HG03025 (cell line): ENCODE results near the gene LZTS2.

Experiments used
- ATAC-seq: cut with Tn5 transposase; IDR thresholded peaks from one replicate; pipeline ENCODE4 v1.9.1; 2021; ENCODE audit warnings: mild to moderate bottlenecking, moderate library complexity; ENCODE audit not compliant: unreplicated experiment, low FRiP score

LZTS2 gene

DNA sequence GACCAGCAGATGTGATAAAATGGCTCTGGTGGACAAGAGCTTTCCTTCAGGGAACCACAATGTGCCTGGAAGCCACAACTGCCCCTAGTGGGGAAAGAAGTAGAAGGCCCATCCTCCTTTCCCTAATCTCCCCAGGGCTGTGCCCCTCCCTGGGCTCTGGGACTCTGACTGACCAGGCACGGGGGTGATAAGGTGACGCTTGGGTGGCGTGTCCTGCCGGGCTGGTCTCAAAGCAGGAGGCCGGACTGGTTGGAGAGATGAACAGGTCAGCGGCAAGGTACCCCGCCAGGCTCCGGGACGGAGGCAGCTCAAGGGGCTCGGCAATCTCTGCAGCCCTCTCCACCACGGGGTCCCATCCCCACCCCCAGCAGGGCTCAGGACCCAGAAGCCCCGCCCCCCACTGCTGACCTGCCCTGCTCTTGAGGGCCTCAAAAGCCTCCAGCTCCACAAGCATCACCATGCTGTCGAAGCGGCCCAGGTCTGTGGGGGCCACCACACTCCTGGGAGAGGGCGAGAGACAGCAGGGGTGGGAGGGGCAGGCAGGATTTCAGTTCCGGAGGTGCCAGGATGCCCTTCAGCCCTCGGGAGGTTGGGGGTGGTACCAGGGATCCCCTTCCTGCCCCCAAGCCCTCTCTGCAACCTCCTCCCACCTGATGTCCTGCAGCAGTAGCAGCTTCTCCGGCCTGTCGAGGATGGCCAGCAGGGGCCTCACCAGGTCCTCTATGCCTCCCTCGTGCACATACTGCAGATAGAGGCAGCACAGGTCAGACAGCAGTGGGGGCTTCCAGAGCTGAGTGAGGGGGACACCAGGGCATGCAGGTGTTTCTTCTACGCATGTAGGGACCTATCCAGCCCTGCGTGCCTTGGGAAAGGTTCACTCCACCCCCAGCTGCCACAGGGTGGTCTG is 12.2 kb downstream of the LZTS2 start:
- no peak for ATAC-seq

DNA sequence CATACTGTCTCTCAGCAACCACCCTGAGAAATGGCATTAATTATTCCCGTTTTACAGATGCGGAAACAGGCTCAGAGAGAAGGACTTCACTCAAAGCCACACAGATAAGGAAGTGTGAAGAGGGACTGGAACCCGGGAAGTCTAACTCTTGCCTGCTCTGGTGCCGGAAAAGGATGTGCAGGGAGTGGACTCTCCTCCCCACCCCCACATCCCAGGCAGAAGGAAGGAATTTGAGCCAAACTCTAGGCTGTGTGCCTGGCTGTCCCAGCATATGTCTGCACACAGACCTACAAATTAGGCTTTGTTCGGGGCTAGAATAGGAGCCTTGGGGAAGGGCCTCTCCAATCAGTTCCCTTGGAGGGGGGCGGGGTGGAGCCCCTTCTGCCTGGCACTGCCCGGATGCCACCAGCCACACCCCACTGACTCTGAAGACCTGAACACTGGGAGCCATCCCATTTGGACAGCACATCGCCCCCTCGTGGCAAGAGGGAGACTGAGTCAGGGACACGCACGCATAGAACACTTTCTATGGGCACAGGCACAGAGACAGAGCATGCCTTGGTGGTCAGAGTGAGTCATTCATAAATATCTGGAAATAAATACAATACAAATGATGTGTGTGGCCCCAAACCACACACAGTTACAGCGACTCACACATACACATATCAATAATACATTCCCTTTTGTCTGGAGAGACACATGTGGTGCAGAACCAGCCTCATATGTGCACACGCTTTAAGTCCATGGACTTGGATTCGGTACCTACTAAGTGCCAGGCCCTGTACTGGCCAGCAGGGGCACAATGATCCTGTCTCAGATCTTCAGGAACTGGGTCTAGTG is 13.1 kb downstream of the LZTS2 start:
- no peak for ATAC-seq

DNA sequence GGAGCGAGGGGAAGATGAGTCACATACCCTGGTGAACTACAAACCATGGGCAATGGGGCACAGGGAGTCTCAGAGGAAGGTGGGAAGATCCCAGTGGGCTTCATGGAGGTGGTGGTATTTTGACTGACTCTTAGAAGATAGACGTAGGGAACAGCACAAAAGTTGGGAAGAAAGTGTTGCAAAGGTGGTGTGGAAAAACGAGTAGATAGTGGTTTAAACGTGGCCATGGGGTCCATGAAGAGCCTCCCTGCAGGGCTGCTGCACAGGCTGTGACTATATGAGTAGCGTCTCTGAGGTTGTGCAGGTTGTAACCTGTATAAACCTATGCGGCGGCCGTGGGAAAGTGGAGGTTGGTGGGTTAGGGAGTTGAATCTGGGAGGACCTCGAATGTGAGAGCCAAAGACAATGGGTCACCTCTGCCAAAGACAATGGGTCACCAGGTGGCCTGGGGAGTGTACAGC is 13.8 kb downstream of the LZTS2 start:
- no peak for ATAC-seq

- no peak for ATAC-seq
Observed at GRCh38 chr10:101014230-101014884, 14.7 kb downstream of the LZTS2 start.

DNA sequence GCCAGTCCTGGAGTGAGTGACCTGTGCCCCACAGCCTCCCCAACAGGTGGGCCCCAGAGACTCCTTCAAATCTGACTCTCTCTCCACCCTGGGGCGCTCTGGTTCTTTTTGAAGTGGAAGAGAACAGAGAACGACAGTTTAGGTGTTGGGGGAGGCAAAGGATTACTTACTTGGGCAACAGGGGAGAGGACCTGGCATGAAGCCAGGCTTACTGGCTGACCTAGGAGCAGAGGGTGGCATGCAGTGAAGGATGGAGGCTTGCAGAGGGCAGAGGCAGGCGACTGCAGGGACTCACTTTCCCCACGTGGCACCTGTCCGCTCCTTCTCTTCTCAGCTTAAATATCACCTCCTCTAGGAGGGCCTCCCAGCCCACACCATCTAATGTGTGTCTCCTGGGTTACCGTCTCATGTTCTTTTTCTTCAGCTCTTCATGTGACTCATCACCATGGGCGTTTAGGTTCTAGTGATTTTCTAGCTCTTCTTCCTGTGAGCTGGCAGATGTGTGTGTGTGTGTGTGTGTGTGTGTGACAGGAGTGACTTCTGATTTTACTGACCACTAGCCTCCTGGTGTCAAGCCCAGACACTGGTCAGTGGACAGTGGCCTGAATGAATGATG is 15.5 kb downstream of the LZTS2 start:
- ATAC-seq, result no peak

DNA sequence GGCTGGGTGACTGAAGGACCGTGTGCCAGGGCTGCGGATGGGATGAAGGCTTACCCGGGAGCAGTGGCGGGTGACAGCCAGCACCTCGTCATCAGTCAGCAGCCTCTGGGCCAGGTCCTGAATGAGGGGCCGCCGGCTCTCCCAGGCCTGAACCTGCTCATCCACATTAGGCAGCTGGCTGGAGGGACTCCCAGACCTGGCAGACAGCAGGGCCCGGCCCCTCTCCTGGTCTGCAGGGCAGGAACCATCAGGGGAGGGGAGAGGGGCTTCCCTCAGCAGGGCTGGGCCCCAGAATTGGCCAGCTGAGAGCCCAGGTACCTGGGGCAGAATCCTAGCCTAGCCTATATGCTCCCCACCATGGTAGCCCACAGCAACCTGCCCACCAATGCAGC is 16.0 kb downstream of the LZTS2 start:
- ATAC-seq, result no peak

DNA sequence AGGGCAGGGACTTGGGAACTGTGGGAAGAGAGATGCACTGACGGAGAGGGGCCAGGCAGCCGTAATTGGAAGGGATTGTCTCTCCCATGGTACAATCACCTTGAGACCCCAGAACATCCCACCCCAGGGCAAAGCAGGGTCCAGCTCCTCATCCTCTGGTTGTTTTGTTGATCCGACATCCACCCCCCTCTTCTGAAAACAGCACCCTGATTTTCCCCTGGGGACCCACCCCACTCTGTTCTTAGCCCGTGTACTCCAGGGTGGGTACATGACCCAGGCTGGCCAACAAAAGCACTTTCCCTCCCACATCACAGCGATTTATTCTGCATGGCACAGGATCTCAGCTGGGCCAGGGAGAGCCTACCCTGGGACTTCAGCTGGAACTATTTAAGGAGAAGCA is 17.2 kb downstream of the LZTS2 start:
- no peak for ATAC-seq

DNA sequence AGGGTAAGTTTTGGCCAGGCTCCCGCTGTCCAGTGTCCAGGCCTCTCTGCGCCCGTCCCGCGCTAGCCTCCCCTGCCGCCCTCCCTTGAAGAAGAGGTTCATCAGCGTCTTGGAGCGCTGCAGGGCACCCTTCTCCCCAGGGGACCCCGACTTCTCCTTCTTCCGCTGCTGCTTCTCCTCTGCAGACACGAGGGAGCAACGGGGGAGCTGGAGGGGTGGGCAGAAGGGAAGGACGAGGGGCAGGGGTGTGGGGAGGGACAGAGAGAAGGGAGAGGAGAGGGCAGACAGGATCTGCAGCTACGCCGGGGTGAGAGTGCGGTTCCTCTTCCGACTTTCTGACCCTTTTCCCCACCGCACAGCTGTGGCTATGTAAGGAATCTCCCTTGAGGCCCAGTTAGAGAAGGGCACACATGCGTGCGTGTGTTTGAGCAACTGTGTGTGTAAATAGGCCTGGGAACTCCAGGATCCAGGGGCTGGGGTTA is 18.6 kb downstream of the LZTS2 start:
- ATAC-seq, result no peak

DNA sequence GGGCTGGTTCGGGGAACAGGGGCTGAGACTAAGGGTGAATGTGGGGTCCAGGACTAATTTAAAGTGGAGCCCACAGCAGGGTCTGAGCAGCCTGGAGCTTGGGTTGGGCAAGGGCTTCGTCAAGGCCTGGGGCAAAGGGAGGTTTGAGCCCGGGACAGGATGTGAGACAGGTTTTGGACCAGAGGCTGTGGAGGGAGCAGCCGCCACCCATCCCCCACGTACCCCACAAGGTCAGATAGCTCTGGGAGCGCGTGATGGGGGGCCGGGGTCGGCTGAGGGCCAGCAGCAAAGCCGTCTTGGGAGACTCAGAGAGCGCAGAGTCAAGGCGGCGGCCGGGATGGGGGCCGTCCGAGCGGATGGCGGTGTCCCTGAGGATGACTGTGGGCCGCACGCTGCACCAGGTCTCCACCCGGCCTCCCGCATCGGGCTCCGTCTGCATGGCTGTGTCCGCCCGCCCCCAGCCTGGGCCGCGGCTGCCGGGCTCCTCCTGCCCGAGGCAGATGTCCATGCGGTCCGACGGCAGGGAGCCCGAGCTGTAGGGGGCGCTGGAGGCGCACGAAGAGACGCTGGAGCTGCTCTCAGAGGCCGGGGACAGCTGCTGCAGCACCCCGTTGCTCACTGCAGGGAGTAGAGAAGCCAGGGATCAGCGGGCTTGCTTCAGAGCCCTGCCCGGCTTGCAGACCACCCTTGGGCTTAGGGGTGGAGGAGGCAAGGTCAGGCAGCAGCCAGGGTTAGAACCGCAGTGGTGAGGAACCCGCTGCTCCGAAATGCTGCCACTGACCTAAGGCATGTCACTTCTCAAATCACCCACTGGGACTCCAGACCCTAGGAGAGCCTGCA is 19.2 kb downstream of the LZTS2 start:
- ATAC-seq, result no peak

DNA sequence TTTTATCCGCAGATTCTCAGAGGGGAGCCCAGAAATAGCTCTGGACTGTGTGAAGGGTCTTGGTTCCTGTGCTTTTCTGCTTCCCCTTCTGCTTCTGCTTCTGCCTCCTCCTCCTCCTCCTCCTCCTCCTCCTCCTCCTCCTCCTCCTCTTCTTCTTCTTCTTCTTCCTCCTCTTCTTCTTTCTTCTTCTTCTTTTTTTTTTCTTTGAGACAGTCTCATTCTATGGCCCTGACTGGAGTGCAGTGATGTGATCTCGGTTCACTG is 19.8 kb downstream of the LZTS2 start:
- no peak for ATAC-seq

DNA sequence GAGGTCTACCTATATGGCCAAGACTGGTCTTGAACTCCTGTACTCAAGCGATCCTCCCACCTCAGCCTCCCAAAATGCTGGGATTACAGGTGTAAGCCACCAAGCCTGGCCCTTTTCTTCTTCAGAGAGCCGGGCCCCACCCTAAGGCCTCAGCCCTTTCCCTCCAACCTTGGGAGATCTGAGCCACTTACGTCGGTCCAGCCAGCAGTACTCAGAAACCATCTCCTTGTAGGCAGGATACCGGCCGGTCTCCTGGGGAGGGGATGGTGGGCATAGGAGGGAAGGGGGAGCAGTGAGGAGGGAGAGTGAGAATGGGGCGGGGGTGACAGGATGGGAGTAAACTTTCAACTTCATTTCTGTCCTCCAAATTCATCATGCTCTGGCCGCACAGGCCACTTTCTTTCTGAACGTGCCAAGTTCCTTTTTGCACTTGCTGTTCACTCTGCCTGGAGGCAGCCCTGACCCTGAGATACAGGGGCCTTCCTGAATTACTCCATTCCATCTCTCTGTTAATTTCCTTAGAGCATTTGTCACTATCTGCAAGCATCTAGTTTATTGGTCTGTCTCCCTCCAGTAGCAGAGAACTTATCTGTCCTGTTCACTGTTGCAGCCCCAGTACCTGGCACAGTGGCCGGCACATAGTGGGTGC is 20.9 kb downstream of the LZTS2 start:
- no peak for ATAC-seq

- ATAC-seq, result no peak
Observed at GRCh38 chr10:101021239-101021638, 21.6 kb downstream of the LZTS2 start.

- ATAC-seq, result no peak
Observed at GRCh38 chr10:101021692-101022251, 22.2 kb downstream of the LZTS2 start.

- ATAC-seq, result no peak
Observed at GRCh38 chr10:101022967-101023705, 23.5 kb downstream of the LZTS2 start.

DNA sequence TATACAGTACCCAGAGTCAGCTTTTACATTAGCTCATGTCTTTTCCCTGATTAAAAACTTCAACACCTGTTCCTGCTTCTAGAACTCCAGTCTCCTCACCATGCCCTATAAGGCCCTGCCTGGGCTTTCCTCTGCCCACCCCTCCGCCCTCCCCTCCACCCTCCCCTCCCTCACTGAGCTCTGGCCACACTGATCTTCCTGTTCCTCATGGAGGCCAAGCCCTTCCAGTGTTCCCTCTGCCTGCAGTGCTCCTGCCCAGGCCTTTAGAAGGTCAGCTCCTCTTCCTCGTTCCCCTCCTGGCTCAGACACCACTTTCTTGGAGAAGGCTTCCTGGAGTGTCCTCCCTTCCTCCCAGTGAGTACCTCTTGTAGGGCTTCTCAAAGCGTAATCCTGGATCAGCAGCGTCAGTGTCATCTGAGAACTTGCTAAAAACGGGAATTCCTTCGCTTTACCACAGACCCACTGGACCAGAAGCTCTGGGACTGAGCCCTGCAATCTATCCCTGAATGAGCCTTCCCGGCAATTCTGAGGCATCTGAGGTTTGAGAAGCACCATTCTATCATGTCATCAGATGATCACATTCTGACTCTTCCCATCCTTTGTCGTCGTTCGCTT is 27.6 kb downstream of the LZTS2 start:
- ATAC-seq, result no peak

DNA sequence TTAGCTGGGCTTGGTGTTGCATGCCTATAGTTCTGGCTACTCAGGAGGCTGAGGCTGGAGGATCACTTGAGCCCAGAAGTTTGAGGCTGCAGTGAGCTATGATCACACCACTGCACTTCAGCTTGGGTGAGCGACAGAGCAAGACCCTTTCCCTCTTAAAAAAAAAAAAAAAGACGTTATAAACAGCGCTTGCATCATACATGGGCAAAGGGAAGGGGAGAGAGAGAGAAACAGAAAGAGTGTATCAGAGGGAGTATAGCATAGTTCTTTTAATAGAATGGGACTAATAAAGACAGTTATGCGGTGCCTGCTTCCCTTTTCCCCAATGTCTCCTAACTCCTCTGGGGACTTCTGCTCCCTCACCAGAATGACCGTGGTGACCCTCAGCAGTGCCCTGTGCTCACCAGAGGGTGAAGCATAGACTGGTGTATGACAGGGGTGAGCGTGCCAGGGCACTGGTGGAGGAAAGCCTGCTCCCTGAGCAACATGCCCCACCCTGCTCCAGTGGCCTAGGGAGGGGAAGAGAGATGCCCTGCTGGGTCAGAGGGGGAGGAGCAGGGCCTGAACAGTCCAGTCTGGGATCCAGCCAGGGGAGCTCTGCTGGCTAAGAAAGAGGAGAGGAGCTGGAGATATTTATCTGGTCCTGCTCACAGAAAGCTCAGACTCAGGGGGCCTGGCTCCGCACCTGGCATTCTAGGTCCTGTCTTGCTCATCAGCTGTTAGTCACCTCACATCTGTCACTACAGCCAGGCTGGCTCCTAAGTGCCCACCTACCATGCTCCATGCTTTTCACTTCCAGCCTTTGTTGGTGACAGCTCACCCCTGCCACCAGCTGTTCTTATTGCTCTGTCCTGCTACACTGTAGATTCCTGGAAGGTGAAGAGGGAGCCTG is 29.1 kb downstream of the LZTS2 start:
- no peak for ATAC-seq
